ENCODE data around the gene CCDC24. TPM values are rescaled to one million over a fixed set of nuclear protein-coding genes. Genes with fewer than 3 reads are reported as not detected.

Gene CCDC24
- total RNA-seq, 4 donors from 2014 or later: 1.6 to 6.1 (median 2.7) TPM

DNA sequence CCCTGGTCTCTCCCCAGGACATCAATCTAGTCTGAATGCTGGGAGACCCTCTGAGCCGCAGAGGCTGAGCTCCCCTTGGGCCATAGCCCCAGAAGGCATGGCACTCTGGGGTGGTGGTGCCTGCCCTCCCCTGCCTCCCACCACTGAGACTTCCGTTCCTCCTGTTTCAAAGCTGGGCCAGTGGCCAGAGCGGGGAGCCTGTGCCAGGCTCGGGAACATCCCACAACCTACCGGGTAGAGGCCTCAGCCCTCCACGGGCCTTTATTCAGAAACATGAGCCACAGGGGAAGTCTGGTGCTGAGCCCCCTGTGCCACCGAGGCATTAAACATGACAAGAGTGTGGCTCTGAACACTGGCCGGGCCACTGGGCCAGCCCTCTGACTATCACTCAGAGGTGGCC lies 8.1 kb downstream of the CCDC24 start:
- no peak for TF ChIP-seq CTCF (IDR thresholded peaks at IDR 0.05)
- TF ChIP-seq POLR2A (IDR thresholded peaks at IDR 0.05): no peak
- H3K4me3 ChIP-seq (ENCODE audit: low read depth, poor library complexity, severe bottlenecking): no peak overlapping the region
- intact Hi-C loops (cut with DNase I; ENCODE audit: low total_unique reads): no loop called here
- WGBS, 2 donors: 76% methylated on average over 8 of the region's 8 CpGs
- DNase-seq (ENCODE audit: low spot score in 2 of 2): no peak

DNA sequence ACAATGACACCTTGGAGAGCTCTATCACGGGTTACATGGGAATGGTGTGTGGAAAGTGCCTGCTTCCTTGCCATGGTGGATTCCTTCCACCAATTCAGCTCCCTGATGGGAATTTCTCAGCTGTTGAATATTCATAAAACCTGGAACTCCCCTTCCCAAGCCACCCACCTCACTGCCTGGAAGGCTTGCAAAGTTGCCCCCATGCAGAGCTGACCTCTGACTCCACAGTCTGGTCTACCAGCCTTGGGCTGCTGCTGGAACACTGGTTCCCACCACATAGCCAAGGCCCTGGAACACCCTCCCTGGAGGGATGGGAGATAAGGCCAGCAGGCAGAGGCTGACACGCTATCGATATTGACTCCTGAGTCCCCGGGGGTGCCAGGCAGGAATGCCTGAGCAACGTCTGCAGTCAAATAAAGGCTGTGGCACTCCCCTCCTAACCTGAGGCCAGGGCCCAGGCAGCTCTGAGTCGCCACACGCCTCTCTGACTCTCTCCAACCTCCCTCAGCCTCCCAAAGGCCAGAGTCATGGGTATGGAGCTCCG lies 8.8 kb downstream of the CCDC24 start:
- TF ChIP-seq POLR2A (IDR thresholded peaks at IDR 0.05) (no peak), CTCF (IDR thresholded peaks at IDR 0.05) (no peak)
- no peak for DNase-seq (ENCODE audit: low spot score in 2 of 2)
- intact Hi-C loops (cut with DNase I; ENCODE audit: low total_unique reads): no loop called here
- H3K4me3 ChIP-seq (ENCODE audit: low read depth, poor library complexity, severe bottlenecking): no peak overlapping the region
- 75 to 83% methylated on average over 8 of the region's 8 CpGs for WGBS, 2 donors

GRCh38 chr1:44002165-44002564 lies 10.8 kb downstream of the CCDC24 start:
- no peak overlapping the region for H3K4me3 ChIP-seq (ENCODE audit: low read depth, poor library complexity, severe bottlenecking)
- no peak for DNase-seq (ENCODE audit: low spot score in 2 of 2)
- WGBS, 2 donors: 90 to 93% methylated on average over 5 to 8 of the region's 8 CpGs
- intact Hi-C loops (cut with DNase I; ENCODE audit: low total_unique reads): no loop called here
- no peak for TF ChIP-seq POLR2A (IDR thresholded peaks at IDR 0.05)
- no peak for TF ChIP-seq CTCF (IDR thresholded peaks at IDR 0.05)

DNA sequence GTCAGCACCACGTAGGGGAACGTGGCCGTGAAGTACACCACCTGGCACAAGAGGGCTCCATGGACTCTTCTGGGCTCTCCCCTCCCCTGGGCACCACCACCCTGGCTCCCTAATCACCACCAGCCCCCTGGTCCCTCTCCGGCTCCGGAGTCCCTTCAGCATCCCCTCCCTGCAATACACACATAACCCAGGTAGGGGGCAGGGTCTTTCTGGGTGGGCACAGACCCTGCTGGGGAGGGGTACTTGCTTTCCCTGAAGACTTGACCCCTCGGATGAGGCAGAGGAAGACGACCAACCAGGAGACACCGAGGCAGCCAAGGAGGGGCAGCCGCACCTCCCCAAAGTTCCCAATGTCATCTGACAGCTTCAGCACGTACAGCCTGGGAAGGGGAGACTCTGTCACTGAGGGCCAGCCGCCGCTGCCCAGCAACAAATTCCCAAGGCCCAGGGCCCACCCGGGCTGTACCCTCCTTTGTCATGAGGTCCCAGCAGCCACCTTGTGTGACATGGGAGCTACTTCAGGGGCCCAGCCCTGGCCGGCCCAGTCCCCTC lies 11.3 kb downstream of the CCDC24 start:
- 91 to 93% methylated on average over 13 of the region's 14 CpGs for WGBS, 2 donors
- DNase-seq (ENCODE audit: low spot score in 2 of 2): no peak
- intact Hi-C loops (cut with DNase I; ENCODE audit: low total_unique reads): no loop called here
- TF ChIP-seq CTCF (IDR thresholded peaks at IDR 0.05) (no peak), POLR2A (IDR thresholded peaks at IDR 0.05) (no peak)
- H3K4me3 ChIP-seq (ENCODE audit: low read depth, poor library complexity, severe bottlenecking): no peak overlapping the region

DNA sequence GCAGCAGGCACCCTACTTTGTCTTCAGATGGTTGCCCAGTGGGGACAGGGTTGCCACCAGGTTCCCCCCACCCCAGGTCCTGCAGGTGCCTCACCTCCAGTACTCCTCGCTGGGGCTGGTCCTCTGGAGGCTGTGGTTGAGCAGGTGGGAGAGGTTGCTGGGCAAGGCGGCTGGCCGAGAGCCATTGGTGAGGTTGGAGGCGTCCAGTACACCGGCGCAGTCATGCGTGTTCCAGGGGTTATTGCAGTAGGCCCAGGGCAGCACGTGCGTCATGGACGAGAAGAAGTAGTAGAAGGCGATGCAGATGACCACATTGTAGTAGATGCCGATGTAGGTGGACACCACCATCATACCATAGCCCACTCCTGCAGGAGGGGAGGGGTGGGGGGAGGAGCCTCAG lies 16.9 kb downstream of the CCDC24 start:
- intact Hi-C loops (cut with DNase I; ENCODE audit: low total_unique reads): loop anchor here (5.0 kb wide), 1 partner anchor 39 kb away; no protein-coding TSS in a partner anchor
- no peak for DNase-seq (ENCODE audit: low spot score in 2 of 2)
- no peak overlapping the region for H3K4me3 ChIP-seq (ENCODE audit: low read depth, poor library complexity, severe bottlenecking)
- WGBS, 2 donors: 92 to 94% methylated on average over 12 of the region's 12 CpGs
- no peak for TF ChIP-seq CTCF (IDR thresholded peaks at IDR 0.05)
- no peak for TF ChIP-seq POLR2A (IDR thresholded peaks at IDR 0.05)
